Sigmoid colon (tissue), 7 donors: ENCODE measurements around the gene RUNX1. TPM values are rescaled to one million over a fixed set of nuclear protein-coding genes. Genes with fewer than 3 reads are reported as not detected.

ENCODE experiments used
- DNase-seq: peaks from one replicate; pipeline ENCODE4 v3.0.0-alpha.2; 2019
- H3K27ac ChIP-seq, 4 donors: fragments of 200-600 bp; sonication (generic); one replicate each; pipeline ENCODE4 v1.5.1; 2016 to 2019; ENCODE audit warnings: mild to moderate bottlenecking in 1 of 4
- H3K27me3 ChIP-seq, 3 donors: fragments of 200-600 bp; sonication (generic); one replicate each; pipeline ENCODE4 v1.5.1; 2019; ENCODE audit warnings: mild to moderate bottlenecking in 1 of 3
- H3K36me3 ChIP-seq, 4 donors: fragments of 200-600 bp; sonication (generic); one replicate each; pipeline ENCODE4 v1.5.1; 2016 to 2019
- H3K4me1 ChIP-seq, 4 donors: fragments of 200-600 bp; sonication (generic); one replicate each; pipeline ENCODE4 v1.5.1; 2017 to 2019
- H3K4me3 ChIP-seq, 4 donors: fragments of 200-600 bp; sonication (generic); one replicate each; pipeline ENCODE4 v1.5.1; 2017 to 2019; ENCODE audit warnings: mild to moderate bottlenecking in 2 of 4, moderate library complexity in 1 of 4
- H3K9me3 ChIP-seq, 4 donors: fragments of 200-600 bp in 3 of 4; sonication (generic) in 3 of 4; one replicate each; pipeline versions ENCODE4 v1.5.1 to v1.6.1; 2013 to 2019
- CTCF ChIP-seq, 4 experiments: fragments of 450-650 bp in 3 of 4; fragments of 200-600 bp in 1 of 4; IDR thresholded peaks; one replicate each; pipeline ENCODE4 v1.5.1; 2016 to 2019; ENCODE audit warnings: antibody characterized with exemption in 4 of 4, mild to moderate bottlenecking in 3 of 4, moderate library complexity in 2 of 4
- EP300 ChIP-seq, 4 donors: sonication (generic); formaldehyde crosslinking; IDR thresholded peaks; one replicate each; pipeline ENCODE4 v1.6.1; 2017; ENCODE audit warnings: antibody characterized with exemption in 4 of 4
- POLR2A ChIP-seq, 2 donors: fragments of 450-650 bp; IDR thresholded peaks; one replicate each; pipeline ENCODE4 v1.6.1; 2016; ENCODE audit warnings: antibody characterized with exemption in 2 of 2, mild to moderate bottlenecking in 2 of 2, moderate library complexity in 2 of 2
- POLR2AphosphoS5 ChIP-seq, 4 donors: sonication (generic); formaldehyde crosslinking; IDR thresholded peaks; one replicate each; pipeline ENCODE4 v1.6.1; 2017; ENCODE audit warnings: antibody characterized with exemption in 4 of 4
- WGBS, 2 donors: extraction: QIAGEN DNeasy Blood & Tissue Kit; methylation state at CpG; one replicate each; pipeline ENCODE4 v1.1.7; 2013; 5-methylcytosine and 5-hydroxymethylcytosine counted together
- intact Hi-C: fragments of 100-400 bp; cut with DNase I; formaldehyde crosslinking; loops from one replicate; pipeline ENCODE4 v1.15.1; 2023
- polyA plus RNA-seq, 3 donors: library from polyadenylated mRNA; stranded (reverse); fragments of 200-250 nt; gene quantifications; one replicate each; pipeline ENCODE4 v1.2.3, GENCODE V29; 2013
- total RNA-seq, 4 donors: library from RNA; depleted of rRNA; stranded (reverse); fragments of >200 nt; gene quantifications; one replicate each; pipeline ENCODE4 v1.1.0, GENCODE V29; 2016
- donor health status: healthy with polysubstance abuse.
- donor health status: Bipolar disorder and iron deficiency.
- donor health status: healthy.

The RUNX1 gene
- total and polyA plus RNA-seq, 7 donors: 2.8 to 23.3 (median 7.5) TPM

GRCh38 chr21:34899302-34899701 is 149.8 kb downstream of the RUNX1 start:
- H3K27me3 ChIP-seq: peaks cover 0 to 1% (median 0%) of the 10 kb centered on the region in 3 donors
- TF ChIP-seq POLR2A (IDR thresholded peaks at IDR 0.05) (no peak), POLR2AphosphoS5 (IDR thresholded peaks at IDR 0.05) (no peak), CTCF (IDR thresholded peaks at IDR 0.05) (no peak), EP300 (IDR thresholded peaks at IDR 0.05) (no peak)
- intact Hi-C loops: no loop called here
- WGBS, 2 donors: 93% methylated on average over 2 of the region's 2 CpGs
- no peaks in the 10 kb centered on the region for H3K9me3 ChIP-seq
- no peaks in the 10 kb centered on the region for H3K36me3 ChIP-seq
- DNase-seq: no peak
- no peak overlapping the region for H3K27ac ChIP-seq
- no peaks in the 10 kb centered on the region for H3K4me1 ChIP-seq
- H3K4me3 ChIP-seq: no peak overlapping the region

- intact Hi-C loops: no loop called here
- no peak for TF ChIP-seq POLR2A (IDR thresholded peaks at IDR 0.05)
- no peak for TF ChIP-seq POLR2AphosphoS5 (IDR thresholded peaks at IDR 0.05)
- TF ChIP-seq CTCF (IDR thresholded peaks at IDR 0.05): no peak
- TF ChIP-seq EP300 (IDR thresholded peaks at IDR 0.05): no peak
These were observed 151.3 kb downstream of the RUNX1 start for GRCh38 chr21:34897828-34898227.

GRCh38 chr21:34894401-34894800 is 154.7 kb downstream of the RUNX1 start:
- H3K4me3 ChIP-seq: no peak overlapping the region
- no peaks in the 10 kb centered on the region for H3K9me3 ChIP-seq
- intact Hi-C loops: loop anchor here (5.0 kb wide), 3 partner anchors 158 to 1043 kb away; no protein-coding TSS in a partner anchor
- WGBS, 2 donors: 79 to 100% methylated on average over 1 of the region's 1 CpG
- peaks cover 0 to 20% (median 15%) of the 10 kb centered on the region in 4 donors for H3K4me1 ChIP-seq
- no peak for DNase-seq
- H3K27me3 ChIP-seq: peaks cover 14 to 43% (median 32%) of the 10 kb centered on the region in 3 donors
- no peak for TF ChIP-seq POLR2A (IDR thresholded peaks at IDR 0.05)
- TF ChIP-seq EP300 (IDR thresholded peaks at IDR 0.05): no peak
- TF ChIP-seq POLR2AphosphoS5 (IDR thresholded peaks at IDR 0.05): no peak
- TF ChIP-seq CTCF (IDR thresholded peaks at IDR 0.05): no peak
- no peaks in the 10 kb centered on the region for H3K36me3 ChIP-seq
- H3K27ac ChIP-seq: no peak overlapping the region

More at GRCh38 chr21:34897828-34898227, 151.3 kb downstream of the RUNX1 start:
- no peak for DNase-seq
- H3K4me1 ChIP-seq: no peaks in the 10 kb centered on the region
- WGBS, 2 donors: 64 to 97% methylated on average over 2 of the region's 2 CpGs
- no peak overlapping the region for H3K4me3 ChIP-seq
- no peaks in the 10 kb centered on the region for H3K9me3 ChIP-seq
- peaks cover 0 to 16% (median 6%) of the 10 kb centered on the region in 3 donors for H3K27me3 ChIP-seq
- no peak overlapping the region for H3K27ac ChIP-seq
- no peaks in the 10 kb centered on the region for H3K36me3 ChIP-seq

- H3K4me1 ChIP-seq: peaks cover 0 to 32% (median 28%) of the 10 kb centered on the region in 4 donors
- DNase-seq: no peak
- no peak overlapping the region for H3K27ac ChIP-seq
- H3K27me3 ChIP-seq: peaks cover 14 to 49% (median 32%) of the 10 kb centered on the region in 3 donors
- no peak for TF ChIP-seq POLR2AphosphoS5 (IDR thresholded peaks at IDR 0.05)
- no peak for TF ChIP-seq POLR2A (IDR thresholded peaks at IDR 0.05)
- TF ChIP-seq CTCF (IDR thresholded peaks at IDR 0.05): no peak
- TF ChIP-seq EP300 (IDR thresholded peaks at IDR 0.05): no peak
- H3K9me3 ChIP-seq: no peaks in the 10 kb centered on the region
- no peaks in the 10 kb centered on the region for H3K36me3 ChIP-seq
- no peak overlapping the region for H3K4me3 ChIP-seq
- intact Hi-C loops: loop anchor here (5.0 kb wide), 3 partner anchors 160 to 1045 kb away; no protein-coding TSS in a partner anchor
These were observed 156.9 kb downstream of the RUNX1 start for GRCh38 chr21:34892209-34892608.

- Histone ChIP-seq H3K9me3 (no peaks in the 10 kb centered on the region), H3K27me3 (peaks cover 17 to 55% (median 38%) of the 10 kb centered on the region in 3 donors), H3K4me1 (peaks cover 0 to 37% (median 34%) of the 10 kb centered on the region in 4 donors), H3K4me3 (peak overlapping the region in 1 of 4 donors; percentile 79), H3K27ac (peak overlapping the region in 1 of 4 donors; percentile 93), H3K36me3 (no peaks in the 10 kb centered on the region)
- TF ChIP-seq POLR2AphosphoS5 (IDR thresholded peaks at IDR 0.05) (peak; percentile 31 to 82 (median 60)), EP300 (IDR thresholded peaks at IDR 0.05) (no peak)
- no peak for DNase-seq
- intact Hi-C loops: loop anchor here (5.0 kb wide), 3 partner anchors 161 to 1046 kb away; no protein-coding TSS in a partner anchor
- 58 to 67% methylated on average over 8 of the region's 8 CpGs for WGBS, 2 donors
These were observed 157.5 kb downstream of the RUNX1 start for GRCh38 chr21:34891613-34891943.
